HepG2 (cell line): Measurements from ENCODE around the gene PRIMPOL. TPM values are rescaled to one million over a fixed set of nuclear protein-coding genes. Genes with fewer than 3 reads are reported as not detected.

Experiments
- ATAC-seq: fragments of 200-7000 bp; cut with Tn5 transposase; 3 replicates; pipeline ENCODE4 v1.9.1; 2020; ENCODE audit warnings: mild to moderate bottlenecking, moderate library complexity
- BruUV-seq: library from RNA; stranded (reverse); fragments of 400-500 nt; replicated peaks from 2 replicates; lab custom pipeline; 2021; lab: Mats Ljungman, UMichigan
- CTCF ChIA-PET: fragments of 300-600 bp; formaldehyde crosslinking; extraction: SDS; loops from one replicate; lab custom pipeline; 2021; ENCODE audit warnings: low total read pairs, inconsistent platforms, low intra/inter-chr PET ratio; lab: Yijun Ruan, JAX
- POLR2A ChIA-PET: fragments of 350-600 bp; sonication (Branson Sonifier 250); formaldehyde crosslinking; loops from one replicate; lab custom pipeline; 2020; ENCODE audit warnings: antibody characterized with exemption, inconsistent platforms; lab: Yijun Ruan, JAX
- DNase-seq: peaks from one replicate; pipeline ENCODE4 v3.0.0-alpha.2; 2015; ENCODE audit warnings: low spot score
- FAIRE-seq: peaks from 3 replicates; lab custom pipeline; 2011; peaks lifted over from hg19 to GRCh38; lab: Jason Lieb, UNC
- H2AFZ ChIP-seq: one replicate; pipeline ENCODE4 v1.6.1; 2011; ENCODE audit warnings: low read length, inconsistent platforms
- H3K27ac ChIP-seq: fragments of 300-600 bp; 3 replicates; pipeline ENCODE4 v1.8.0; 2011; ENCODE audit warnings: mixed run types, mild to moderate bottlenecking, mixed read lengths, low read length, inconsistent platforms; ENCODE audit not compliant: insufficient read depth; ENCODE audit errors: extremely low read length
- H3K27me3 ChIP-seq, 2 experiments: fragments of 200-600 bp in 1 of 2; 2 replicates in 1 of 2; 3 replicates in 1 of 2; pipeline versions ENCODE4 v1.6.0 to v1.8.0; 2011; ENCODE audit warnings: low read length in 2 of 2, mild to moderate bottlenecking in 2 of 2, moderate library complexity in 2 of 2, inconsistent platforms in 1 of 2; ENCODE audit not compliant: insufficient read depth in 2 of 2, control insufficient read depth in 1 of 2
- H3K36me3 ChIP-seq, 2 experiments: fragments of 200-600 bp in 1 of 2; replicated peaks in 1 of 2; 2 replicates in 1 of 2; 3 replicates in 1 of 2; pipeline versions ENCODE4 v1.5.1 to v1.8.0; 2011; ENCODE audit warnings: low read length in 2 of 2, inconsistent platforms in 1 of 2; ENCODE audit not compliant: insufficient read depth in 2 of 2, control insufficient read depth in 1 of 2
- H3K4me1 ChIP-seq: 2 replicates; pipeline ENCODE4 v1.5.1; 2012; ENCODE audit warnings: low read length, inconsistent platforms; ENCODE audit not compliant: insufficient read depth
- H3K4me2 ChIP-seq: 2 replicates; pipeline ENCODE4 v1.6.0; 2011; ENCODE audit warnings: low read depth, low read length, inconsistent platforms
- H3K4me3 ChIP-seq, 3 experiments: fragments of 200-600 bp in 1 of 3; sonication (generic), shearing (Covaris generic) in 1 of 3; replicated peaks in 1 of 3; 2 replicates each; pipeline ENCODE4 v1.5.1; 2011 to 2016; ENCODE audit warnings: low read length in 3 of 3, inconsistent platforms in 2 of 3, low read depth in 2 of 3, mild to moderate bottlenecking in 2 of 3, control low read depth in 1 of 3, mixed read lengths in 1 of 3; ENCODE audit not compliant: insufficient read depth in 1 of 3
- H3K79me2 ChIP-seq: one replicate; pipeline ENCODE4 v1.6.1; 2011; ENCODE audit warnings: low read length, inconsistent platforms; ENCODE audit not compliant: insufficient read depth
- H3K9ac ChIP-seq: 2 replicates; pipeline ENCODE4 v1.6.0; 2011; ENCODE audit warnings: mild to moderate bottlenecking, low read depth, low read length, inconsistent platforms; ENCODE audit not compliant: insufficient read depth
- H3K9me3 ChIP-seq: 2 replicates; pipeline ENCODE4 v1.5.1; 2012; ENCODE audit warnings: mild to moderate bottlenecking, low read length
- H4K20me1 ChIP-seq: 2 replicates; pipeline ENCODE4 v1.6.0; 2011; ENCODE audit warnings: inconsistent platforms, mild to moderate bottlenecking, low read length, moderate library complexity; ENCODE audit not compliant: insufficient read depth
- WGBS: methylation state at CpG from one replicate; pipeline ENCODE4 v1.1.6; 2017; ENCODE audit warnings: low lambda C conversion rate; 5-methylcytosine and 5-hydroxymethylcytosine counted together
- in situ Hi-C: cut with HindIII; loops from 2 replicates; pipeline ENCODE4 v1.10.0; 2017; ENCODE audit warnings: low pct_unique_long_range_greater_than_20kb; ENCODE audit not compliant: extremely low pct_ligation_motif_present
- intact Hi-C: fragments of 100-400 bp; cut with micrococcal nuclease; formaldehyde crosslinking; loops from one replicate; pipeline ENCODE4 v1.10.0; 2022; ENCODE audit not compliant: unreplicated experiment
- polyA plus RNA-seq, 8 experiments: library from polyadenylated mRNA; depleted of rRNA in 3 of 8; stranded (reverse) in 7 of 8; unstranded in 1 of 8; fragments of >200 nt; fragmentation: Illumina TruSeq in 4 of 8; extraction: Trizol in 4 of 8; gene quantifications; 2 replicates each; pipeline versions ENCODE4 v1.2.1 to v1.2.3, GENCODE V29; 2011 to 2016; ENCODE audit warnings: low read depth in 4 of 8, missing spikeins in 1 of 8, mixed read lengths in 1 of 8; ENCODE audit not compliant: insufficient read depth in 1 of 8
- total RNA-seq, 5 experiments: library from RNA; depleted of rRNA; stranded (reverse); fragments of >200 nt; fragmentation: Illumina TruSeq; extraction: Trizol; gene quantifications; 2 replicates each; pipeline ENCODE4 v1.2.3, GENCODE V29; 2016; ENCODE audit warnings: low read depth in 1 of 5
- TF ChIP-seq, protein P1 (sequence below), 2 experiments: sonication (generic) in 1 of 2; formaldehyde crosslinking in 1 of 2; IDR thresholded peaks; 2 replicates each; pipeline versions ENCODE4 v1.6.1 to v1.9.0; 2014 to 2022; ENCODE audit warnings: antibody characterized with exemption in 1 of 2, borderline replicate concordance in 1 of 2, inconsistent platforms in 1 of 2, low read depth in 1 of 2, missing genetic modification reagents in 1 of 2
- TF ChIP-seq, protein P2 (sequence below), 2 experiments: IDR thresholded peaks; 2 replicates each; pipeline ENCODE4 v1.6.1; 2011 to 2012; ENCODE audit warnings: low read length in 2 of 2, borderline replicate concordance in 1 of 2, low read depth in 1 of 2, mild to moderate bottlenecking in 1 of 2, moderate library complexity in 1 of 2

Gene PRIMPOL
- total and polyA plus RNA-seq, 2 of the 13 experiments (the other 11 are each of a cell fraction or from before 2014, with no cell fraction given), result 7.3 to 11.0 TPM

DNA sequence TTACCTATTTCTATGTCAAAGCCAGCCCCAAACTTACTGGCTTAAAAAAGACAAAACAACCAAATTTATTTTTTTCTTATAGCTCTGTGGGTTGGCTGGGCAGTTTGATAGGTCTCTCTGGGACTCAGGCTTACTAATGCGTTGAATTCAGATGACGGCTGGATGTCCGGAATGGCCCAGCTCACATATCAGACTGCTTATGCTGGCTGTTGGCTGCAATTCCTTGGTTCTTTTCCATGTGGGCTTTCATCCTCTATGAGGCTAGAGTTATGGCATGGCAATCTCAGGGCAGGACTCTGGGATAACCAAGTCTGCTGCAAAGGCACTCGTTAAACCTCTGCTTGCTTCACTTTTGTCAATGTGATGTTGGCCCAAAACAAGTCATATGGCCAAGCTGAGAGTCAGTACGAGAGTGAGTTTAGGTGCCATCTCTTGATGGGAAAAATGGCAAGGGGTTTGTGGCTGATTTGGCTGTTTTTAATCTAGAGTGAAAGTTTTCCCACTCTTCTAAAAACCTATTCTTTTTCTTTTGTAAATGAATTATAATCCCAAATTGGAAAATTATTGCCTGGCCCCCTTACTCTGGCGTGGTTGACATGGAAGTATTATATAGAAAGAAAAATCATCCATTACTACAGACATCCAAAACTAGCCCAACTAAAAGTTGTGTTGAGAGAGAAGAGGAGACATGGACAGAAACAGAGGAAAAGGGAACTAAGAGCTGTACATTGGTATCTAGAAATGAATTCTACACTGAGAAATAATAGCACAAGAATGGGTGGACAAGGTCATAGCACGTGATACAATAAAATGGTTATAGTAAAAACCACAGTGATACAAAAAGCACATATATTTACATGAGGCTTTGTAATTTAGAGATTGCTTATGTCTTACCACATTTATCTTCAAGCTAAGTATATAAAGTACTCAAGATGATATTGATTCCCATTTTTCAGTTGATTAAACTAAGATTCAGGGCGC is 6.6 kb downstream of the PRIMPOL start (continued):
- TF ChIP-seq, protein P1, sequence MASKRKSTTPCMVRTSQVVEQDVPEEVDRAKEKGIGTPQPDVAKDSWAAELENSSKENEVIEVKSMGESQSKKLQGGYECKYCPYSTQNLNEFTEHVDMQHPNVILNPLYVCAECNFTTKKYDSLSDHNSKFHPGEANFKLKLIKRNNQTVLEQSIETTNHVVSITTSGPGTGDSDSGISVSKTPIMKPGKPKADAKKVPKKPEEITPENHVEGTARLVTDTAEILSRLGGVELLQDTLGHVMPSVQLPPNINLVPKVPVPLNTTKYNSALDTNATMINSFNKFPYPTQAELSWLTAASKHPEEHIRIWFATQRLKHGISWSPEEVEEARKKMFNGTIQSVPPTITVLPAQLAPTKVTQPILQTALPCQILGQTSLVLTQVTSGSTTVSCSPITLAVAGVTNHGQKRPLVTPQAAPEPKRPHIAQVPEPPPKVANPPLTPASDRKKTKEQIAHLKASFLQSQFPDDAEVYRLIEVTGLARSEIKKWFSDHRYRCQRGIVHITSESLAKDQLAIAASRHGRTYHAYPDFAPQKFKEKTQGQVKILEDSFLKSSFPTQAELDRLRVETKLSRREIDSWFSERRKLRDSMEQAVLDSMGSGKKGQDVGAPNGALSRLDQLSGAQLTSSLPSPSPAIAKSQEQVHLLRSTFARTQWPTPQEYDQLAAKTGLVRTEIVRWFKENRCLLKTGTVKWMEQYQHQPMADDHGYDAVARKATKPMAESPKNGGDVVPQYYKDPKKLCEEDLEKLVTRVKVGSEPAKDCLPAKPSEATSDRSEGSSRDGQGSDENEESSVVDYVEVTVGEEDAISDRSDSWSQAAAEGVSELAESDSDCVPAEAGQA (IDR thresholded peaks at IDR 0.05; ENCODE audit: low read depth), result no peak
- TF ChIP-seq, protein P1 (CRISPR knock-in tag; IDR thresholded peaks at IDR 0.05; ENCODE audit: borderline replicate concordance), result no peak

DNA sequence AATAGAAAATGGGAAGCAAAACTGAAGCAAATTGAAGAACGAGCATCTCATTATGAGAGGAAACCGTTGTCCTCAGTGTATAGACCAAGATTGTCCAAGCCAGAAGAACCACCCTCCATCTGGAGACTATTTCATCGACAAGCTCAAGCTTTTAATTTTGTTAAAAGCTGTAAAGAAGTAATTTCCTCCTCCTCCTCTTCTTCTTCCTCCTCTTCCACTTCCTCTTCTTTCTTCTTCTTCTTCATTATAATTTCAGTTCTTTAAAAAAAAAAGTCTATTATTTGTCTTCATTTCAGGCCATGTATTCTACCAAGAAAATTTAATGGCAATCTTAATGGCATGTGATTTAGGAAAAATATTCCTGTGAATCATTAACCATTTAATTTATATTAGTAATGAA is 7.6 kb downstream of the PRIMPOL start:
- BruUV-seq, result no TSS peak
- Histone ChIP-seq H3K79me2 (no peaks in the 10 kb centered on the region), H3K36me3 (no peaks in the 10 kb centered on the region; a peak in 1 of 5 replicates), H3K4me2 (no peak overlapping the region), H3K4me3 (no peak overlapping the region), H3K9me3 (no peaks in the 10 kb centered on the region), H3K9ac (no peak overlapping the region), H4K20me1 (no peaks in the 10 kb centered on the region), H3K4me1 (0 out of 2 replicates have a peak, but pooled peaks cover under 1% of the 10 kb centered on the region), H3K27ac (no peak overlapping the region), H2AFZ (no peak overlapping the region), H3K27me3 (no peaks in the 10 kb centered on the region)
- intact Hi-C loops (no loop called here), in situ Hi-C loops (no loop called here)
- FAIRE-seq (no peak), ATAC-seq (no peak), DNase-seq (no peak)
- 96% methylated on average over 3 of the region's 3 CpGs for WGBS
- POLR2A ChIA-PET, result no interaction called here
- CTCF ChIA-PET, result no interaction called here
- TF ChIP-seq, protein P2, sequence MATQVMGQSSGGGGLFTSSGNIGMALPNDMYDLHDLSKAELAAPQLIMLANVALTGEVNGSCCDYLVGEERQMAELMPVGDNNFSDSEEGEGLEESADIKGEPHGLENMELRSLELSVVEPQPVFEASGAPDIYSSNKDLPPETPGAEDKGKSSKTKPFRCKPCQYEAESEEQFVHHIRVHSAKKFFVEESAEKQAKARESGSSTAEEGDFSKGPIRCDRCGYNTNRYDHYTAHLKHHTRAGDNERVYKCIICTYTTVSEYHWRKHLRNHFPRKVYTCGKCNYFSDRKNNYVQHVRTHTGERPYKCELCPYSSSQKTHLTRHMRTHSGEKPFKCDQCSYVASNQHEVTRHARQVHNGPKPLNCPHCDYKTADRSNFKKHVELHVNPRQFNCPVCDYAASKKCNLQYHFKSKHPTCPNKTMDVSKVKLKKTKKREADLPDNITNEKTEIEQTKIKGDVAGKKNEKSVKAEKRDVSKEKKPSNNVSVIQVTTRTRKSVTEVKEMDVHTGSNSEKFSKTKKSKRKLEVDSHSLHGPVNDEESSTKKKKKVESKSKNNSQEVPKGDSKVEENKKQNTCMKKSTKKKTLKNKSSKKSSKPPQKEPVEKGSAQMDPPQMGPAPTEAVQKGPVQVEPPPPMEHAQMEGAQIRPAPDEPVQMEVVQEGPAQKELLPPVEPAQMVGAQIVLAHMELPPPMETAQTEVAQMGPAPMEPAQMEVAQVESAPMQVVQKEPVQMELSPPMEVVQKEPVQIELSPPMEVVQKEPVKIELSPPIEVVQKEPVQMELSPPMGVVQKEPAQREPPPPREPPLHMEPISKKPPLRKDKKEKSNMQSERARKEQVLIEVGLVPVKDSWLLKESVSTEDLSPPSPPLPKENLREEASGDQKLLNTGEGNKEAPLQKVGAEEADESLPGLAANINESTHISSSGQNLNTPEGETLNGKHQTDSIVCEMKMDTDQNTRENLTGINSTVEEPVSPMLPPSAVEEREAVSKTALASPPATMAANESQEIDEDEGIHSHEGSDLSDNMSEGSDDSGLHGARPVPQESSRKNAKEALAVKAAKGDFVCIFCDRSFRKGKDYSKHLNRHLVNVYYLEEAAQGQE (IDR thresholded peaks at IDR 0.05; ENCODE audit: borderline replicate concordance in 1 of 2, low read depth in 1 of 2, low read length in 2 of 2), result no peak
